ENCODE data around the gene PGD. TPM values are rescaled to one million over a fixed set of nuclear protein-coding genes. Genes with fewer than 3 reads are reported as not detected.

PGD gene
- total and polyA plus RNA-seq, 10 of the 15 experiments (the other 5 are each of a cell fraction or from before 2014, with no cell fraction given), result 108 to 262 (median 171) TPM

GRCh38 chr1:10431070-10431730, 32.3 kb downstream of the PGD start:
- TSS peak; percentile 84 for BruUV-seq (replicated peaks)
- ATAC-seq, result peak; percentile 3
- intact Hi-C loops (cut with micrococcal nuclease; ENCODE audit: unreplicated experiment), result no loop called here

More at GRCh38 chr1:10431070-10431730, 32.3 kb downstream of the PGD start:
- ChIA-PET CTCF (interaction anchor here (0.5 to 10.5 kb wide), 14 partner anchors 11 to 844 kb away, joined by 3 to 292 read pairs (median 7); partner anchors contain the start of genes KIF1B, PEX14 and PGD), RAD21 (ENCODE audit: unreplicated experiment) (interaction anchor here (0.6 to 7.6 kb wide), 12 partner anchors 39 to 1477 kb away, joined by 3 to 191 read pairs (median 3); partner anchors contain the start of genes DFFA, KIF1B, LZIC and NMNAT1), SMC1A (ENCODE audit: uncharacterized antibody, unreplicated experiment) (interaction anchor here (0.6 to 9.0 kb wide), 9 partner anchors 14 to 67 kb away, joined by 3 to 122 read pairs (median 4); partner anchors contain the start of gene PEX14), POLR2A (interaction anchor here (0.5 to 2.0 kb wide), 6 partner anchors 25 to 237 kb away, joined by 3 to 17 read pairs (median 4); partner anchors contain the start of gene PGD)
- Histone ChIP-seq H3K9me3 (replicated peaks; ENCODE audit: control insufficient read depth, insufficient read depth, low read length) (no peaks in the 10 kb centered on the region), H2AFZ (ENCODE audit: control insufficient read depth, low read depth, low read length) (peak overlapping the region; percentile 98), H3K4me3 (peak overlapping the region; percentile 93), H4K20me1 (ENCODE audit: control insufficient read depth, insufficient read depth) (no peaks in the 10 kb centered on the region), H3K4me2 (ENCODE audit: control insufficient read depth, insufficient read depth) (peak overlapping the region; percentile 71), H3K36me3 (ENCODE audit: control insufficient read depth in 2 of 2, insufficient read depth in 2 of 2, low read length in 1 of 2) (no peaks in the 10 kb centered on the region), H3K79me2 (ENCODE audit: control insufficient read depth, insufficient read depth, low read length) (peaks cover 7% of the 10 kb centered on the region), H3K9ac (ENCODE audit: control insufficient read depth, insufficient read depth, low read length) (peak overlapping the region; percentile 79), H3K27ac (ENCODE audit: control insufficient read depth, insufficient read depth) (peak overlapping the region; percentile 80), H3K4me1 (ENCODE audit: control insufficient read depth, insufficient read depth, low read length) (peaks cover 24% of the 10 kb centered on the region), H3K27me3 (replicated peaks in 1 of 2; ENCODE audit: control insufficient read depth in 2 of 2, insufficient read depth in 2 of 2, low read length in 1 of 2) (no peaks in the 10 kb centered on the region)
- DNase-seq (ENCODE audit: low read depth, low spot score) (no peak), FAIRE-seq (no peak)
- 20% methylated on average over 30 of the region's 30 CpGs for WGBS (ENCODE audit: insufficient coverage, insufficient replicate concordance, low lambda C conversion rate, missing lambda C conversion rate)
- in situ Hi-C loops (cut with MboI), result loop anchor here (5.0 to 10.0 kb wide), 2 partner anchors 61 to 434 kb away; no protein-coding TSS in a partner anchor
- no peak for TF ChIP-seq ZBTB11 (CRISPR knock-in tag; IDR thresholded peaks at IDR 0.05)
- 0 out of 2 replicates have a peak, but pooled peaks have one; percentile 5 for TF ChIP-seq MLLT1 (IDR thresholded peaks at IDR 0.05)
- 0 out of 2 replicates have a peak, but pooled peaks have one; percentile 4 for TF ChIP-seq SMARCA5 (IDR thresholded peaks at IDR 0.05)
- TF ChIP-seq NKRF (conservative IDR thresholded peaks at IDR 0.05), result 0 out of 2 replicates have a peak, but pooled peaks have one; percentile 11
- TF ChIP-seq SIN3A (IDR thresholded peaks at IDR 0.05; ENCODE audit: low read depth, low read length), result no peak

All from GM12878 (cell line).